ENCODE results near the gene GATA2. TPM values are rescaled to one million over a fixed set of nuclear protein-coding genes. Genes with fewer than 3 reads are reported as not detected.
A peak's percentile ranks its signal among the peaks of the same experiment; 100 is the strongest.

The GATA2 gene
- total and polyA plus RNA-seq, 9 donors, result 4.0 to 16.1 (median 6.1) TPM

DNA sequence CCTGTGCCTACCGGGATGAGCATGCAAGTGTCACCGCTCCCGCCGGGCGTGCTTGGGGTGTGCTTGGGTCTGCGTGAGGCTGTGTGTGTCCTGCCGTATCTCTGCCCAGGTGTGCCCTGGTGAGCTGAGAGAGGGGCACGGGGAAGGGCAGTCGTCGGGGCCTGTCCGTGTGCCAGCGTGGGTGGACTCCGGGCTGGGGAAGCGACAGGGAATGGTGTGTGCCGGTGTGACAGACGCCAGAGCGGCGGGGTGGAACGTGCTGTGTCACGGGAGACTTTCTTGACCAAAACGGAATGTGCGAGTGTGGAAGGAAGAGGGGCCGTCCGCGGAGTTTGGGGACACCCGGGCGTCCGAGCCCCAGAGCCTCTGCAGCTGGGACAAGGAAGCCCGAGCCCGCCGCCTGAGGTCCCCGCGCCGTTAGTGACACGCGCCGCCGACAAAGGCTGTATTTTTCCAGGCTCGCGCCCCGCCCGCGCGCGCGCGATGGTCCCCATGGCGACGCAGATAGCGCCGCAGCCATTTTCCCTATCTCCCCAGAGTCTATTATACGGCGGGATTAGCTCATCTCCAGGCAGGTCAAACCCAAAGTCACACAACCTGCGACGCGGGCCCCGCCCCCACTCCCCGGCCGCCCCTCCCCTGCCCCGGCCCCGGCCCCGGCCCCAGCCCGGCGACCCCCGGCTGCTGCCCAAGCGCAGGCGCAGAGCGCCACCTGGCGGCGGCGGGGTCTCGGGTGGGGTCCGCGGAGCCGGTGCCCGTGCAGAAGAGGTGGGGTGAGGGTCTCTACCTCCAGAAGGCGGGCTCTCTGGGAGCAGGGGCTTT lies 4.5 kb upstream of the GATA2 start:
- Histone ChIP-seq H3K9me3 (no peaks in the 10 kb centered on the region), H3K36me3 (no peaks in the 10 kb centered on the region), H3K27ac (no peak overlapping the region), H3K27me3 (no peaks in the 10 kb centered on the region), H3K4me3 (peak overlapping the region; percentile 42), H3K4me1 (ENCODE audit: insufficient read depth) (peaks cover 8% of the 10 kb centered on the region)
- intact Hi-C loops (cut with DNase I), result loop anchor here (2.0 to 10.0 kb wide), 8 partner anchors 70 to 423 kb away; no protein-coding TSS in a partner anchor
- 2 to 3% (median 2%) methylated on average over 57 to 77 of the region's 77 CpGs for WGBS, 3 donors
- TF ChIP-seq, protein P1, sequence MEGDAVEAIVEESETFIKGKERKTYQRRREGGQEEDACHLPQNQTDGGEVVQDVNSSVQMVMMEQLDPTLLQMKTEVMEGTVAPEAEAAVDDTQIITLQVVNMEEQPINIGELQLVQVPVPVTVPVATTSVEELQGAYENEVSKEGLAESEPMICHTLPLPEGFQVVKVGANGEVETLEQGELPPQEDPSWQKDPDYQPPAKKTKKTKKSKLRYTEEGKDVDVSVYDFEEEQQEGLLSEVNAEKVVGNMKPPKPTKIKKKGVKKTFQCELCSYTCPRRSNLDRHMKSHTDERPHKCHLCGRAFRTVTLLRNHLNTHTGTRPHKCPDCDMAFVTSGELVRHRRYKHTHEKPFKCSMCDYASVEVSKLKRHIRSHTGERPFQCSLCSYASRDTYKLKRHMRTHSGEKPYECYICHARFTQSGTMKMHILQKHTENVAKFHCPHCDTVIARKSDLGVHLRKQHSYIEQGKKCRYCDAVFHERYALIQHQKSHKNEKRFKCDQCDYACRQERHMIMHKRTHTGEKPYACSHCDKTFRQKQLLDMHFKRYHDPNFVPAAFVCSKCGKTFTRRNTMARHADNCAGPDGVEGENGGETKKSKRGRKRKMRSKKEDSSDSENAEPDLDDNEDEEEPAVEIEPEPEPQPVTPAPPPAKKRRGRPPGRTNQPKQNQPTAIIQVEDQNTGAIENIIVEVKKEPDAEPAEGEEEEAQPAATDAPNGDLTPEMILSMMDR (IDR thresholded peaks at IDR 0.05), result peak; percentile 36 to 51 (median 43)
- TF ChIP-seq POLR2A (IDR thresholded peaks at IDR 0.05), result no peak
- peak; percentile 44 to 76 (median 74) for DNase-seq

- H3K36me3 ChIP-seq, result no peaks in the 10 kb centered on the region
- peaks cover 8% of the 10 kb centered on the region for H3K4me1 ChIP-seq (ENCODE audit: insufficient read depth)
- H3K9me3 ChIP-seq, result no peaks in the 10 kb centered on the region
- peak in 1 of 5 donors; percentile 54 for DNase-seq
- no peaks in the 10 kb centered on the region for H3K27me3 ChIP-seq
- TF ChIP-seq EP300 (IDR thresholded peaks at IDR 0.05), result no peak
- TF ChIP-seq POLR2A (IDR thresholded peaks at IDR 0.05), result no peak
- TF ChIP-seq, protein P1 (IDR thresholded peaks at IDR 0.05), result no peak
- no peak overlapping the region for H3K27ac ChIP-seq
- intact Hi-C loops (cut with DNase I), result loop anchor here (2.0 to 10.0 kb wide), 7 partner anchors 69 to 422 kb away; no protein-coding TSS in a partner anchor
- 7 to 48% (median 10%) methylated on average over 45 of the region's 45 CpGs for WGBS, 3 donors
- H3K4me3 ChIP-seq, result peak overlapping the region; percentile 42
These were observed 3.8 kb upstream of the GATA2 start for GRCh38 chr3:128496602-128497304.

DNA sequence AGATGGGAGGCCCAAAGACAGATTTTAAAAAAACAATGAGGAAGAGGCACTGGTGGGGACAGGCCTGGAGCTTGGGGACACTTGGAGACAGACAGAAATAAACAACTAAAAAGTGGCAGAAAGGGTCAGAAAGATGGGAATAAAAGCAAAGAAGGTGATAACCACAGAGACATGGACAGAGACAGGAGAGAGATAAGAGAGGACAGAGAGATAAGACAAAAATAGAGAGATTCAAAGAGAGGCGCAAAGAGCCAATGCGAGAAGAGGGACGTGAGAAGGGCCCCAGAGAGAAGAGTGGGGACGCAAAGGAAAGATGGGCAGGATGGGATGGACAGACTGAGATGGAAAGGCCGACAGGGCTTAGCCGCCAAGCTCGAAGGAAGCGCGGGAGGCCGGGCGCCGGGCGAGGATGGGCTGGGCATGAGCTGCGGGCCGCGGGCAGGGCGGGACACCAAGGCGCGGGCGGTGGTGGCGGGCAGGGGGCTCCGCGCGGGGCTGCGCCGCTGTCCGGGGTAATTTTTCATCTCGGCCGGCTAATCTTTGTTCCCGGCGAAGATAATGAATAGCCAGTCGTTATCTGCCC lies 3.1 kb upstream of the GATA2 start:
- H3K36me3 ChIP-seq, result no peaks in the 10 kb centered on the region
- H3K9me3 ChIP-seq, result no peaks in the 10 kb centered on the region
- H3K27me3 ChIP-seq, result peaks cover 4% of the 10 kb centered on the region
- no peak for DNase-seq
- 41 to 69% (median 49%) methylated on average over 32 of the region's 32 CpGs for WGBS, 3 donors
- H3K4me1 ChIP-seq (ENCODE audit: insufficient read depth), result peaks cover 8% of the 10 kb centered on the region
- TF ChIP-seq POLR2A (IDR thresholded peaks at IDR 0.05) (no peak), EP300 (IDR thresholded peaks at IDR 0.05) (no peak)
- TF ChIP-seq, protein P1 (IDR thresholded peaks at IDR 0.05), result no peak
- no peak overlapping the region for H3K27ac ChIP-seq
- no peak overlapping the region for H3K4me3 ChIP-seq
- intact Hi-C loops (cut with DNase I), result loop anchor here (2.0 to 10.0 kb wide), 7 partner anchors 69 to 421 kb away; no protein-coding TSS in a partner anchor

GRCh38 chr3:128495435-128495970 lies 2.5 kb upstream of the GATA2 start:
- no peak overlapping the region for H3K4me3 ChIP-seq
- 89 to 94% (median 92%) methylated on average over 9 of the region's 9 CpGs for WGBS, 3 donors
- no peak overlapping the region for H3K27ac ChIP-seq
- no peaks in the 10 kb centered on the region for H3K36me3 ChIP-seq
- H3K9me3 ChIP-seq, result no peaks in the 10 kb centered on the region
- DNase-seq, result no peak
- H3K4me1 ChIP-seq (ENCODE audit: insufficient read depth), result peaks cover 8% of the 10 kb centered on the region
- H3K27me3 ChIP-seq, result peaks cover 7% of the 10 kb centered on the region
- intact Hi-C loops (cut with DNase I), result loop anchor here (5.0 to 10.0 kb wide), 6 partner anchors 68 to 421 kb away; no protein-coding TSS in a partner anchor
- TF ChIP-seq EP300 (IDR thresholded peaks at IDR 0.05), result no peak
- TF ChIP-seq, protein P1 (IDR thresholded peaks at IDR 0.05), result no peak
